HEK293T (cell line): ENCODE measurements around the gene ADAMTS4.

Source experiments
- FOXK2 ChIP-seq: fragments of 450-650 bp; IDR thresholded peaks from 2 replicates; pipeline ENCODE4 v1.6.1; 2016; ENCODE audit warnings: mild to moderate bottlenecking
- NFRKB ChIP-seq: fragments of 450-650 bp; IDR thresholded peaks from 2 replicates; pipeline ENCODE4 v1.6.1; 2016; ENCODE audit warnings: mild to moderate bottlenecking, moderate library complexity
- SP1 ChIP-seq: fragments of 450-650 bp; IDR thresholded peaks from 2 replicates; pipeline ENCODE4 v1.6.1; 2017
- TARDBP ChIP-seq: fragments of 450-650 bp; IDR thresholded peaks from 2 replicates; pipeline ENCODE4 v1.6.1; 2016
- ZNF384 ChIP-seq: fragments of 450-650 bp; IDR thresholded peaks from 2 replicates; pipeline ENCODE4 v1.6.1; 2016

DNA sequence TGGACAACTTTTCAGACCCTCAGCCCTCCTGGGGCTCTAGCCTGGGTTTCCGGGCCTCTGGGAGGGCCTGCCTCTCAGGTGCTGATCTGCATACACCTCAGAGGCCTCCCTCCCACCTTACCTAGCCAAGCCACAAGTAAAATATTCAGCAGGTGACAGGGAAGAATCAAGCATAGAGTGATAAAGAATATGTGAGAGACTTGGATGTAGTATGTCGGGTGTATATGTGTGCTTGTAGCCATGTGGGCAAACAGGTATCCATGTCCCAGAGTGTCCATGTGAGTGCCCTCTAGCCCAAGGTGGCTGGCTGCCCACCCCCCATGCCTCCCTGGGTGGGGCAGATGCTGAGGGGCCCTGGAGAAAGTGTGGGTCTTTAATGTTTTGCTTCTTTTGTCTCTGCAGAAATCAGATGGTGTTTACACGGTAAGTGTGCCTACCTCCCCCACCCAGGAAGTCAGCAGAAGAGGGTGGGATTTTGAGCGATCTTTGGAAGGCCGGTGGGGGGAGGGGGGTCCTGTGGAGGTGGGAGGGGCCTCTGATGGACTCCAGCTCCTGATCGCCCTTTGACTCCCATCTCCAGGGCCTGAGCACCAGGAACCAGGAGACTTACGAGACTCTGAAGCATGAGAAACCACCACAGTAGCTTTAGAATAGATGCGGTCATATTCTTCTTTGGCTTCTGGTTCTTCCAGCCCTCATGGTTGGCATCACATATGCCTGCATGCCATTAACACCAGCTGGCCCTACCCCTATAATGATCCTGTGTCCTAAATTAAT, 19.6 kb upstream of the ADAMTS4 start:
- TF ChIP-seq FOXK2 (no peak), SP1 (no peak), TARDBP (no peak), NFRKB (no peak), ZNF384 (no peak)
